GM20431 (cell line): ENCODE measurements around the gene DTNB.
"Not testable (repeated sequence)": the region's sequence is repeated elsewhere in the genome, so short reads cannot be mapped to it uniquely, and the experiment has no call there.

Source experiments
- in situ Hi-C: fragments of 300-500 bp; cut with MseI, MboI; formaldehyde crosslinking; loops from one replicate; pipeline ENCODE4 v1.15.0; 2020; ENCODE audit warnings: low sequenced_read_pairs; ENCODE audit not compliant: unreplicated experiment

The DTNB gene

GRCh38 chr2:25673300-25674076, at the start of gene DTNB:
Gene DTNB (minus strand): TSS chr2:25673577. CDS start chr2:25652660, 20,917 bp downstream.
- in situ Hi-C loops, result no loop called here

GRCh38 chr2:25722224-25722623, 48.8 kb upstream of the DTNB start:
- in situ Hi-C loops, result no loop called here

GRCh38 chr2:25720575-25720974, 47.2 kb upstream of the DTNB start:
- in situ Hi-C loops, result no loop called here

- in situ Hi-C loops, result no loop called here
These were observed 41.4 kb upstream of the DTNB start for GRCh38 chr2:25714740-25715139.

- in situ Hi-C loops, result no loop called here
These were observed 39.1 kb upstream of the DTNB start for GRCh38 chr2:25712455-25712854.

GRCh38 chr2:25711675-25712354, 38.4 kb upstream of the DTNB start:
- in situ Hi-C loops, result no loop called here

- in situ Hi-C loops, result no loop called here
These were observed 37.4 kb upstream of the DTNB start for GRCh38 chr2:25710750-25711149.

GRCh38 chr2:25709349-25709748, 36.0 kb upstream of the DTNB start:
- in situ Hi-C loops, result no loop called here

GRCh38 chr2:25707927-25708590, 34.7 kb upstream of the DTNB start:
- in situ Hi-C loops, result no loop called here

GRCh38 chr2:25705575-25705974, 32.2 kb upstream of the DTNB start:
- in situ Hi-C loops, result not testable (repeated sequence)

- in situ Hi-C loops, result no loop called here
These were observed 28.4 kb upstream of the DTNB start for GRCh38 chr2:25701801-25702200.

- in situ Hi-C loops, result no loop called here
These were observed 26.9 kb upstream of the DTNB start for GRCh38 chr2:25700221-25700660.

- in situ Hi-C loops, result no loop called here
These were observed 25.8 kb upstream of the DTNB start for GRCh38 chr2:25699216-25699615.

- in situ Hi-C loops, result no loop called here
These were observed 25.4 kb upstream of the DTNB start for GRCh38 chr2:25698752-25699151.

- in situ Hi-C loops, result no loop called here
These were observed 24.4 kb upstream of the DTNB start for GRCh38 chr2:25697559-25698341.

- in situ Hi-C loops, result no loop called here
These were observed 19.5 kb upstream of the DTNB start for GRCh38 chr2:25692737-25693445.

- in situ Hi-C loops, result no loop called here
These were observed 18.8 kb upstream of the DTNB start for GRCh38 chr2:25692143-25692542.

- in situ Hi-C loops, result no loop called here
These were observed 16.7 kb upstream of the DTNB start for GRCh38 chr2:25690058-25690457.

- in situ Hi-C loops, result no loop called here
These were observed 14.9 kb upstream of the DTNB start for GRCh38 chr2:25688236-25688635.

- in situ Hi-C loops, result no loop called here
These were observed 12.4 kb upstream of the DTNB start for GRCh38 chr2:25685741-25686140.
